Measurements from ENCODE around the gene TFRC.
"Not testable (repeated sequence)": the region's sequence is repeated elsewhere in the genome, so short reads cannot be mapped to it uniquely, and the experiment has no call there.

TFRC gene

DNA sequence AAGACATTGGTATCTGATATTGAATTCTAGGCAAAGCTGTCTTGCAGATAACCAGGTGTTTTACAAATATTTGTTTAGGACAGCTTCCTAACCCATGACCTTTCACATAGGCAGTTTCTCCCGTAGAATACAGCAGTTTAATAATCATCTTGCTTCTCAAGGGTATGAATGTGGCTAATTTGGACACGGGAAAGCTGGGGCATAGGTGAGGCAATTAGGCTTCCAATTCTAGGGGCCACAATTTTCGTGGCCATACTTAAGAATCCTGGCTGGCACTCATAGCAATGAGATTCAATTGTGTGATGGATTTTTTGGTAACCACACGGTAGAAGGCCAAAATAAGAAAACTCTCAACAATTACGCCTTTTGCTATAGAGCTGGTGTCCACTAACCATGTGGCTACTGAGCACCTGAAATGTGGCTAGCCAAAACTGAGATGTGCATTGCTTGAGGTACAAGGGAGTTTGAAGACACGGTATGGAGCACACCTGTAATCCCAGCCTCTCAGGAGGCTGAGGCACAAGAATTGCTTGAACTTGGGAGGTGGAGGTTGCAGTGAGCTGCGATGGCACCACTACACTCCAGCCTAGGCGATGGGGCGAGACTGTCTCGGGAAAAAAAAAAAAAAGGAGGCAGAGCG lies 34.4 kb downstream of the TFRC start:
- DNase-seq = no peak

DNA sequence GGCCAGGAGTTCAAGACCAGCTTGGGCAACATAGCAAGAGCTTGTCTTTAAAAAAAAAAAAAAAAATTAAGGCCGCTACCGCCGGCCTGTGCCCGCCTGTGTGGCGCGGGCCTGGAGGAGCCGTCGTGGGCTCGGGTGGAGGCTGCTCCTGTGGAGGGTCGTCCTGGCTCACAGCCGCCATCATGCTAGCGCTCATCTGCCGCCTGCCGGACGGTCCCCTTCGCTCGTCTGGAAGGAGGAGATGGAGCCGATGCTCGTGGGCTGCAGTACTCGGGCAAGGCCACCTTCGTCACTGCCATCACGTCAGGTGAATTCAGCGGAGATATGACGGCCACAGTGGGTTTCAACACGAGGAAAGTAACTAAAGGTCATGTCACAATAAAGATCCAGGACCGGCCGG lies 37.4 kb downstream of the TFRC start:
- no peak for DNase-seq

DNA sequence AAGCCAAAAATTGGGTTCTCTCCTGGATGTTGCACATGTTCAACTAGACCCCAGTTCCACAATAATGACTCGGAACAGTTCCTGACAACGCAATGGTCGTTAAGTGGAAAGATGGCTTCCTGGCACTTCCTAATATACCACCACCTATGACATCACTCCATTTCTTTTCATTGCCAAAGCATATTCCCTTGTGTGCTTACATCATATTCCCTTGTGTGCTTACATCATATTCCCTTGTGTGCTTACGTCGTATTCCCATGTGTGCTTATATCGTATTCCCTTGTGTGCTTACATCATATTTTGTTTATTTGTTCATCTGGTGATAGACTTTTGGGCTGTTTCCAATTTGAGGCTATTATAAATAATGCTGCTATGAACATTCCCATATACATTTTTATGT lies 39.2 kb downstream of the TFRC start:
- DNase-seq = no peak

DNA sequence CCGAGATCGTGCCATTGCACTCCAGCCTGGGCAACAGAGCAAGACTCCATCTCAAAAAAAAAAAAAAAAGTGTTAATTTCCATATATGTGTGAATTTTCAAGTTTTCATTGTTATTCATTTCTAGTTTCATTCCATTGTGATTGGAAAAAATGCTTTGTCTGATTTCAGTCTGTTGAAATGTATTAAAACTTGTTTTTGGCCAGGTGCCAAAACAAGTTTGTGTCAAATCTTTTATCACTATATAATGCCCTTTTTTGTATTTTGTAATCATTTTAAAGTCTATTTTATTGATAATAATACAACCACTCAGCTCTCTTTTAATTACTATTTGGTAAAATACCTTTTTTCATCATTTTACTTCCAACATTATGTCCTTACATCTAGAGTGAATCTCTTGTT lies 42.5 kb downstream of the TFRC start:
- no peak for DNase-seq

DNA sequence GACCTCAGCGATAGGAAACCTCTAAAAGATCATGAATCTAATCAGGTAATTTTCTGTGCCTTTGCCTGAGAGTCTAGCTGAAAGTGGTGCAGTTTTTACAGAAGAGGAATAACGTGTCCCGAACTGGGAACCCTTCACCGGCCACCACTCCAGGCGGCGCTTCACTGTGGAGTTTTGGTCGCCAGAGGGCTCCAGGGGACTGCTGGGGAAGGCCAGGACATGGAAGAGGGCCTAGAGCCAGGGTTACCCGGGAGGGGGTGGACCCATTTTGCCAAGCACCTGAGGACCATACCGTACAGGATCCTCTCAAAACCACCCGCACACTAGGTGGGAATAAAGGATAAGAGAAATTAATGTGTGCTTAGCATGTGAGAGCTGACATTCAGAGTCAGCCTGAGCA lies 55.8 kb downstream of the TFRC start:
- not testable (repeated sequence) for DNase-seq

DNA sequence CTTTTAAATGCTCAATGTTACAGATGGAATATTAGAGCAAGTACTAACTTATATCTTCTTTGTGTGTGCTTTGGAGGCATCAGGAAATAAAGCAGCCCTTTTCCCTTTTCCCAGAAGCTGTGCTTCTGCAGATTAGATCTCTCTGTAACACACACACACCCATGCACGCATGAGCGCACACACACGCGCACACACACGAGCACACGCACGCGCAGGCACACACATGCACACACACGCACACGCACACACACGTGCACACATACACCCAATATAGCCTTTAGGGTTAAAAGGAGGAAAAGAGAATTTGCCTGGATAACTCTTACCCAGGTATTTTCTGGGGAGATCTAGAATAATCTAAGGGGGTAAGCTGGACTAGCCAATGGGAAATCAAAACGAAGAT lies 56.9 kb downstream of the TFRC start:
- no peak for DNase-seq

DNA sequence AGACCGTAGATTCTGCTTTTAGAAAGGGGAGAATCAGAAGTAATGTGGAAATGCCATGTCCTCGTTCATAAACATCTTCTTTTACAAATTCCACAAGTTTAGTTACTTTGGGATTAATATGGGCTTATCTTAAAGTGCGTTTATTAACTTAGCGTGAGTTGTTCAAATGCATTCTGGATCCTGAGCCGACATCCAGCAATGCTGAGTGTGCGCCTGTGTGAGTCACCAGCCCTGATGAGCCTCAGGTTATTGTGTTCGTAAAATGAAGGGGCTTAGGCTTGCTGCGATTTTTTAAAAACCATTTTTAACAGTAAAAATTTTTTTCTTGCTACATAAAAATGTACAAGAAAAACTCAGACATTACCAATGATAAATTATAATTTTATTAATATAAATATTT lies 57.9 kb downstream of the TFRC start:
- no peak for DNase-seq

DNA sequence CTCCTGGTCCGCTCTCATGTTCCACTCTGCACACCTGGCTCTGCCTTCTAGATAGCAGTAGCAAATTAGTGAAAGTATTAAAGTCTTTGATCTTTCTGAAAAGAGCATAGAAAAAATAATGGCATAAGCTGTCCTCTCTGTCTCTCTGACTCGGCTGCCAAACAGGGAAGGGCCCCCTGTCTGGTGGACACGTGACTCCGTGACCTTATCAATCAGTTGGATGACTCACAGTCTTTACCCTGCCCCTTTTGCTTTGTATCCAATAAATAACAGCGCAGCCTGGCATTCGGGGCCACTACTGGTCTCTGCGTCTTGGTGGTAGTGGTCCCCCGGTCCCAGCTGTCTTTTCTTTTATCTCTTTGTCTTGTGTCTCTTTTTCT lies 59.4 kb downstream of the TFRC start:
- not testable (repeated sequence) for DNase-seq

DNA sequence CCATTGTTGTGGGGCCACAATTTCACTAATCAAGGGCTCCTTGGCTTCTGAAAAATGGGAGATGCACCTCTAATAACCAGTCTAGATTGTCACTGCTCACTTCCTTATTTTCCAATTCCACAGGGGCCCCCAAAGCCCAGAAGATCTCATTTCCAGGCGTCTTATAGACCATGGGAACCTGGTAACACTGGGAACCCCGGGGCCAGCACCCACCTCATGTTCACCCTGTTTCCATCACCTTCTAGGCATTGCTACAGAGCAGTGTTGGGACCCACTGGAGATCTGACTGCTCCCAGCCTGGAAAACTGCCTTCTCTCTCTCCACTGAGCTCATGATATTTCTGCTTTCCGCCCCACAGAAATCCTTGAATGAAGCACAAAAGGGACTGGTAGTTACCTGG lies 61.5 kb downstream of the TFRC start:
- no peak for DNase-seq

DNA sequence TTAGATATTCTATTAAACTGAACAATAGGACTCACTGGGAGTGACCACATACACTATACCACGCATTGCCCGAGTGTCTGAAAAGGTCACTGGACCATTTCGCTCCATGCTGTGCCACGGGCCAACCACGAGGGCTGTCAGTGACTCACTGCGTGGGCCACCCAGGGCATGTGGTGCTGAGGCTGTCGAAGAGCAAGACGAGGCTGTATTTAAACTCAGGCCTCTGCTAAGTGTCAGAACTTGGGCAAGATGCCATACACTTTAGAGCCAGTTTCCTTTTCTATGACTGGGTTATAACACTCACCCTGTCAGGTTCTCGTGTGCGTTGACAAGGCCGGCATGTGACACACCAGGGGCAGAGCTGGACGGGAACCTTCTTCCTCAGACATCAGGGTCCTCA lies 62.3 kb downstream of the TFRC start:
- DNase-seq = not testable (repeated sequence)

DNA sequence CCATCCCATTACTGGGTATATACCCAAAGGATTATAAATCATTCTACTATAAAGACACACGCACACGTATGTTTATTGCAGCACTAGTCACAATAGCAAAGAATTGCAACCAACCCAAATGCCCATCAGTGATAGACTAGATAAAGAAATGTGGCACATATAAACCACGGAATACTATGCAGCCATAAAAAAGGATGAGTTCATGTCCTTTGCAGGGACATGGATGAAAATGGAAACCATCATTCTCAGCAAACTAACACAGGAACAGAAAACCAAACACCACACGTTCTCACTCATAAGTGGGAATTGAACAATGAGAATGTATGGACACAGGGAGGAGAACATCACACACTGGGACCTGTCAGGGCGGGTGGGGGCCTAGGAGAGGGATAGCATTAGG lies 63.7 kb downstream of the TFRC start:
- not testable (repeated sequence) for DNase-seq

DNA sequence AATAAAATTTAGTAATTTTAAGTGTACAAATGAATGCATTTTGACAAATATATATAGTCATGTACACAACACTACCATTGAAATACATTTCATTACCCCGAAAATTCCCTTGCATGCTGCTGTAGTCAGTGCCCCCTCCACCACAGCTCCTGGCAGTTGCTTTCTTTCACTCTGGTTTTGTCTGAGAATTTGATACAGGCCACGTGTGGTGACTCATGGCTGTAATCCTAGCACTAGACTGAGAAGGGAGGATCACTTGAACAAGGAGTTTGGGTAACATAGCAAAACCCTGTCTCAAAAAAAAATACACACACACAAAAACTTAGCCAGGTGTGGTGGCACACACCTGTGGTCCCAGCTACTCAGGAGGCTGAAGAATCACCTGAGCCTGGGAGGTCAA lies 65.4 kb downstream of the TFRC start:
- no peak for DNase-seq

DNA sequence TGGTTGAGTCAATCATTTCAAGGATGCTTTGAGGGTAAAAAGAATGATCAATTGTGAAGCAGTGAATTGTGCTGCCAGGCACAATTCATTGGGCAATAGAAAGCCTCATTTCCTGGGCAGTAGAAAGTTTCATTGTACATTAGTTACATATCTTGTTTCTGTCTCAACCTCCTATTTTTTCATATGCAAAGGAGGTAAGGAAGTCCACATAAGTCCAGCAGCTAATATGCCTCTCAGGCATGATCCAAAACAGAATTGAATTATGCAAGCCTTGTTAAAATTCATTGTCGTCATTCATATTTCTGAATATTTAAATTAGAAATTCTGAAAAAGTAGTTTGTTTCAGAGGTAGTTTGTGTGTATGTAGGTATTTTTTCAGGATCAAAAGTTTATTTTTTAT lies 65.8 kb downstream of the TFRC start:
- no peak for DNase-seq

DNA sequence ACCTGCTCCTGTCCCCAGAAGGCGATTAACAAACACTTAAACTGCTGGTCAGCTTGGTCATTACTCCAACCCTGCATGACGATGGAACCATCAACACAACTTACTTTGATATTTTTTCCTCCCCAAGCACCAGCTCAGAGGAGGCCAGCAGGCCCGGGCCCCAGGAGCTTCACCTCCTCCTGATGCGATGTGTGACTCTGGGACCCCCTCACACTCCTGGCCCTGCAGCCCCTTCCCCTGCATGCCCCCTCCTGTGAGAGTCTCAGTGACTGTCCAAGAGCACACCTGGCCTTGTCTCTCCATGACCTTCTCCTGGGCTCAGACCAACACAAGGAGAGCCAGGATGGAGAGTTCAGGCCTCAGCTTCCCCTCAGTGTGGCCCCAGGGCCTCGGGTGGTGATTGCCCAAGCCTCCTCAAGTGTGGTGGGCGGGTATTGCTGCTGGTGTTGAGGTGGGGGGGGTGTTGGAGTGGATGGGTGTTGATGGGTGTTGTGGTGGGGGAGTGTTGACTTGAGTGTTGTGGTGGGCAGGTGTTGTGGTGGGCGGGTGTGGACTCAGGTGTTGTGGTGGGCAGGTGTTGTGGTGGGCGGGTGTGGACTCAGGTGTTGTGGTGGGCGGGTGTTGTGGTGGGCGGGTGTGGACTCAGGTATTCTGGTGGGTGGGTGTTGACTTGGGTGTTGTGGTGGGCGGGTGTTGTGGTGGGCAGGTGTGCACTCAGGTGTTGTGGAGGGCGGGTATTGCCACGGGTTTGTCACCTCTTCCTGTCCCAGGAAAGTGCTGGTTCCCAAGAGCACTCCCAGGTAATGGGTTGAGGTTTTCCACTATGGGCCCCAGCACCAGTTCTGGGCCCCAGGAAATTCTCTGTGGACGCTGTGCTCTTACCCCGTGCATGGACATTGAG lies 68.1 kb downstream of the TFRC start:
- no peak for DNase-seq

DNA sequence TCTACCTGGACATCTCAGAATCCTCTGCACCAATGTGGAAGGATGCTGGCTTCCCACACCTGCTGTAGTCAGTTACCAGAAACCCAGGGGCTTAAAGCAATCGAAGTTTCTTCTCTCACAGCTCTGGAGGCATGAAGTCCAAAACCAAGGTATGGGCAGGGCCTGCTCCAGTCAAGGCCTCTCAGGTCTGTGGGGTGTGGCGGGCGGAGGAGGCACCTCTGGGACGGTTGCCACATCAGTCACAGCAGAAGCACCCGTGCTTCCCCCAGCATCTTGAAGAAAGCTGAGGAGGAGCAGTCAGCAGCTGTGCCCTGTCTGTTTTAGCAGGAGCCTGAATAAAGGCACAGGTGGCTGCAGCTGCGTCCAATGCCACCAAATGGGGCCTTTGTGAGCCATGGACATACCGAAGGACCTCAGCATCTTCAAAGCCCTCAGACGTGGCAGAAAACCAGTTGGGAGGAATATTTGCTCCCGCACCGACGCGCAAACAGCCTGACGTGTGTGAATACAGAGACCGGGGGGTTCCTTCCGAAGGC lies 68.9 kb downstream of the TFRC start:
- no peak for DNase-seq

DNA sequence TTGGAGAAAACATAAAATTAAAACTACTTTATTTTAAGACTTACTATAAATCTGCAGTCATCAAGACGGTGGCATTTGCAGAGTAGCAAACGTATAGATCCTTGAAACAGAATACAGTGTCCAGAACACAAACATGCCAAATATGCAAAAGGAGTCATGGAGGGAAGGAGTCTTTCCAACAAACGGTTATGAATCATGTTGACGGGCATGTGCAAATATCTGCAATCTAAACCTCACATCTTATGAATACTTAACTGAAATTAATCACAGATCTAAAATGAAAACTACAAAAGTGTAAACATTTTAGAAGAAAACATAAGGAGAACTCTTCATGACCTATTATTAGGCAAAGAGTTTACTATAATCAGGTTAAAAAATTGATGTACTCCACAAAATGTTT lies 69.4 kb downstream of the TFRC start:
- DNase-seq = no peak

DNA sequence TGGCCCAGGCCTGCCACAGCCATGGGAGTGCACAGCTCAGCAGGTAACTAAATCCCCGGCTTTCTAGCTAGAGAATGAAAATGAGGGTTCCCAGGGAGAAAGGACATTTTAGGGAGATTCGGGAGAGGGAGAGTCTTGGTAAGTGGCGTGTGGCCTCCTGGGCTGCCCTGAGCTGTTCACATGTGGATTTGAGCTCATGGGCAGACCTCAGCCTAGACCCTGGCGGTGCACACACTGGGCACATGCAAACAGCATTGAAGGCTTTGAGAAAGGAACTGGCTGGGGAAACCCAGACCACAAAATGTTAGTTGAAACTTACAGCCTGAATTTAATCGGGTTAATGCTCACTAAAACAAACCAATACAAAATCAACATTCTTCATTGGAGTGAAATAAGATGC lies 72.4 kb downstream of the TFRC start:
- no peak for DNase-seq

DNA sequence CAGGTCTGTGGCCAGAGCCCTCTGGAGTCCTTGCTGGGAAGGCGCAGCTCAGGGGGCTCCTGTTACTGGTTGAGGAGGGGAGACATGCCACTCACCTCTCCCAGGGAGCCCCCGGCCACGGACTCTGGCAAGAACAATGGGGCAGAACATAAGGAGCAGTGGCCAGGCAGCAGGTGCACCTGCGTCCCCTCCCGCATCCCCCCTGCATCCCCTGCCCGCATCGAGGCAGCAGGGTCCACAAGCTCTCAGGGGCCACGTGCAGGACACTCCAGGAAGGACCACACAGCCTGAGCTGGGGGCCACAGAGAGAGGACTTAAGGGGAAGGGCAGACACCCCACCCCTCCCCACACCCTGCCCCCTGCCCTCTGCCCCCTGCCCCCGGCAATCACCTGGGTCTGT lies 73.0 kb downstream of the TFRC start:
- no peak for DNase-seq

DNA sequence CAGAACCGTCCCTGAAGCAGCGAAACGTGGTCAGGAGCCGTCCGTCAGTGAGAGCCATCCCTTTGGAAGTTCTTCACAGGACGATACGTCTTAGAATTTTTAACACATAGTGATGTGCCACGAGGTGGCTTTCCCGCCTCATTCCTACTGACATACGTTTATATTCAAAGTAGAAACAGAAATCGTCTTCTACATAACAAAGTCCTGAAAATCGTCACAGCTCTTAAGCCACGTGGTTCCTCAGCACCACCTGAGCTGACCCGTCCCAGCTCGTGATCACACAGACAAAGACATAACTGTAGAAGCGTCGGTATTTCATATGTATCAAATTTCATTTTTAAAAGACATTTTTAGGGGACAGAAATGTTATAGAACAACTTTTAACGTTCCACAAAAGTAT lies 73.5 kb downstream of the TFRC start:
- DNase-seq = no peak

DNA sequence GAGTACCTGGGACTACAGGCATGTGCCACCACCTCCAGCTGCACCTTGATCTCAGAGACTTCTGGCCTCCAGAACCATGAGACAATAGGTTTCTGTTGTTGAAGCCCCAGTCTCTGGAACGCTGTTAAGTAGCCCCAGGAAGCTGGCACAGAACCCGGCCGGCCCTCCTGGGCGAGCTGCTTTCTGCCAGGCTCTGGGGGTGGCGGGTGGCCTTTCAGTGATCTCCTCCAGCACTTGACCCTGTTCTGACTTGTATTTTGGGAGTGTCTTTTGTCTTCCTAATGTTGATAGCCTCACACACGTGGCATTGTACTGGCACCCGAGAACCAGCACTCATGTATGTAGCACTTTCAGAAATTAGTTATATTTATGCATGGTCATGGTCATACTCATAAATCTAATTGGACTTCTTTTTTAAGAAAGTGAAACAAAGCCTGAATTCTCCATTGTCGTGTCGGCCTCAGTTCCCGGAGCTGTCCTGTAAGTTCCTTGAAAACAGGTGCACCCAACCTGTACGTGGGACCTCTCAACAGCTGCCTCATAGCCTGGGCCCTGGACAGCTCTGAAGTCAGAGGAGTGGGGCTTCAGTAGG lies 74.0 kb downstream of the TFRC start:
- DNase-seq = no peak

DNA sequence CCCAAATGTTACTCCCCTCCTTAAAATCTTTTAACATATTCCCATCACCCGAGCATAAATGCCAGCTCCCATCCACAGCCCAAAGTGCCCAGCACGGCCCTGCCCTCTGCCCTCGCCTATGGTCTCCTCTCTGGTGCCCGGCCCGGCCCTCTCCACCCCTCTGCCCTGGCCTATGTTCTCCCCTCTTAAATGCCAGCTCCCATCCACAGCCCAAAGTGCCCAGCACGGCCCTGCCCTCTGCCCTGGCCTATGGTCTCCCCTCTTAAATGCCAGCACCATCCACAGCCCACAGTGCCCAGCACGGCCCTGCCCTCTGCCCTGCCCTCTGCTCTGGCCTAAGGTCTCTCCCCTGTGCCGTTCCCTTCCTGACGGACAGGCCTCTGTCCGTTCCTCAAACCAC lies 76.6 kb downstream of the TFRC start:
- not testable (repeated sequence) for DNase-seq

DNA sequence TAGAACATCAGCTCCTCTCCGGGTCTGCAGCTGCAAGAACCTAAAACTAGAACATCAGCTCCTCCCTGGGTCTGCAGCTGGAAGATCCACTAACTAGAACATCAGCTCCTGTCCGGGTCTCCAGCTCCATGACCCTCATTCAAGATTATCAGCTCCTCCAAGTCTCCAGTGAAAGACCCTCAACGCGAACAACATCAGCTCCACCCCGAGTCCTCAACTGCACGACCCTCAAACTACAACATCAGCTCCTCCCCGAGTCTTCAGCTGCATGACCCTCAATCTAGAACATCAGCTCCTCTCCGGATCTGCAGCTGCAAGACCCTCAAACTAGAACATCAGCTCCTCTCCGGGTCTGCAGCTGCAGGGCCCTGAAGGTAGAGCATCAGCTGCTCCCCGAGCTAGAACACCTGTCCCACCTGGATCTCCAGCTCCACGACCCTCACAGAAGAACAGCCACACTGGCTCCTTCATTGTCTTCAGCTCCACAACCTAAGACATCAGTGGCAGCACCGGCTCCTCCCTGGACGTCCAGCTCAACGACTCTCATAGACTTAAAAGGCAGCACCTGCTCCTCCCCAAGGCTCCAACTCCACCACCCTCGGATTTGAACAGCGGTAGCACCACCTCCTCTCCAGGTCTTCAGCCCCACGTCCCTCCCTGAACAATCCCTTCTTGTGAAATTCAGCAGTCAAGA lies 77.4 kb downstream of the TFRC start:
- not testable (repeated sequence) for DNase-seq

DNA sequence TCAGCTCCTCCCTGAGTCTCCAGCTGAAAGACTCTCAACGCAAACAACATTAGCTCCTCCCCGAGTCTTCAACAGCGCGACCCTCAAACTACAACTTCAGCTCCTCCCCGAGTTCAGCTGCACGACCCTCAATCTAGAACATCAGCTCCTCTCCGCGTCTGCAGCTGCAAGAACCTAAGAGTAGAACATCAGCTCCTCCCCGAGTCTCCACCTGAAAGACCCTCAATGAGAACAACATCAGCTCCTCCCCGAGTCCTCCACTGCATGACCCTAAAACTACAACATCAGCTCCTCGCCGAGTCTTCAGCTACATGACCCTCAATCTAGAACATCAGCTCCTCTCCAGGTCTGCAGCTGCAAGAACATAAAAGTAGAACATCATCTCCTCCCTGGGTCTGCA lies 78.3 kb downstream of the TFRC start:
- no peak for DNase-seq

Data from NCI-H2081 treated with DMSO at 0.1 percent for 48 hours (cell line).